HG02840 (cell line): Measurements from ENCODE around the gene SMPDL3A.
"Not testable (repeated sequence)": the region's sequence is repeated elsewhere in the genome, so short reads cannot be mapped to it uniquely, and the experiment has no call there.

Source experiments
- ATAC-seq: cut with Tn5 transposase; IDR thresholded peaks from one replicate; pipeline ENCODE4 v1.9.1; 2021; ENCODE audit warnings: mild to moderate bottlenecking, moderate library complexity, moderate number of reproducible peaks; ENCODE audit not compliant: unreplicated experiment, low FRiP score

The SMPDL3A gene

DNA sequence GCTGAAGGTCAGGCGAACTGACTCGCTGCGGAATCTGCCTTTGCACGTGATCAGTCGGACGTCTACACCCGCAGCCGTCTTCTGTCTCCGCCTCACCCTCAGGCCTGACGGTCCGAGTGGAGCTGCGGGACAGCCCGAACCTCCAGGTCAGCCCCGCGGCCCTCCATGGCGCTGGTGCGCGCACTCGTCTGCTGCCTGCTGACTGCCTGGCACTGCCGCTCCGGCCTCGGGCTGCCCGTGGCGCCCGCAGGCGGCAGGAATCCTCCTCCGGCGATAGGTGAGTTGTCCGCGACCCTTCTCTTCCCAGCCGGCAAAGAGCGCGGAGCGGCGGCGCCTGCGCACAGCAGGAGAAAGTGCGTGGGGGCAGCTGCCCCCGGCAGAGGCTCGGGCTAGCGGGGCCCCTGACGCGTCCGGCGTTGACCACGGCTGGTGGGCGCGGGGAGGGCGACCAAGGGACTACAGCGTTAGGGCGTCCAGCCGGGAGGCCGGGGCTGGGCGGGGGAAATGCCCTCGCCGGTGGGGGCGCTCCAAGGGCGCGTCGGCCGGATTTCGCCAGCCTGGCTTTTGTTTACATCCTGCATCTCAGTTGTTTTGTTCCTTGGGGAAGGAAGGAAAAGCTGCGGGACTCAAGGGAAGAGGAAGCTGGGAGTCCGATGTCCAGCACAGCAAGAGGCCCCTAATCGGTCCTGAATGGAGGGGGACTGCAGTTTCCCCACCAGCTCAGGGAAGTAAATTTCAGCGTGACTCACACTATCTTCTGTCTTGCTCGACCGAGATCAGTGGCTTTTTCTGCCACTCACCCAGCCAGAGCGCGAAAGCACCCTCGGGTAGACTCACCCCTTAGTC lies at the start of gene SMPDL3A:
TSS of gene SMPDL3A (plus strand) at position 77 of the 846 bp plus-strand sequence. CDS start at position 166, 89 bp downstream.
- peak; percentile 59 for ATAC-seq

DNA sequence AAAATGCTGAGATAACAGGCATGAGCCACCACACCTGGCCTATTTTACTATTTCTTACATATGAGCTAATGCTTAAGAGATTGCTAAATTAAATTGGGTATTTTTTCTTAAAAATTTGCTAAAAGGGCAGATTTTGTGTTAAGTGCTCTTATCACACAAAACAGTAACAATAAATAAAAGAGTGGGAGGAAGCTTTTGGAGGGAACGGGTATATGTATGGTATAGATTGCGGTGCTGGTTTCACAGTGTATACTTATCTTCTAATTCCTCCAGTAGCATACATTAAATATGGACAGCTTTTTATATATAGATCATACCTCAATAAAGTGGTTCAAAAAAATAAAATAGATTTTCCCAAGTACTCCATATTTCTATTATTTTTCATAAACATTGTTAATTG lies 49.0 kb upstream of the SMPDL3A start:
- ATAC-seq, result no peak

DNA sequence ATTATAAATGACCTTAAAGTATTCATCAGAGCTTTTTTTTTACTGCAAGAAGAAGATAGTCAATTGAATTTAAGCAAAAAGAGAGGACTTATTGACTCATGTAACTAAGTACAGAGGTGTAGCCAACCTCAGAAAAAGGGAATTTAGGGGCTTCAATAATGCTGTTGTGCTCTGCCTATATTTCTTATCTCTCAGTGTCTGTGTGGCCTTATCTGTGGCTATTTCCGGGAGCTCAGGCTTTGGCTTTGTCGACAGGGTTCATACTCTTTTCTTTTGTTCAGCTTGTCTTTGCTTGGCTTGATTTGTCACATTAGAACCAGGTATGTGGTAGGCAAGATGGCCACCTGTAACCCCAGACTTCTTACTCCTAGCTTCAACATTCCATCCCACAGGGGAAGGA lies 48.1 kb upstream of the SMPDL3A start:
- ATAC-seq, result no peak

- not testable (repeated sequence) for ATAC-seq
These were observed 44.8 kb upstream of the SMPDL3A start for GRCh38 chr6:122744247-122744646.

DNA sequence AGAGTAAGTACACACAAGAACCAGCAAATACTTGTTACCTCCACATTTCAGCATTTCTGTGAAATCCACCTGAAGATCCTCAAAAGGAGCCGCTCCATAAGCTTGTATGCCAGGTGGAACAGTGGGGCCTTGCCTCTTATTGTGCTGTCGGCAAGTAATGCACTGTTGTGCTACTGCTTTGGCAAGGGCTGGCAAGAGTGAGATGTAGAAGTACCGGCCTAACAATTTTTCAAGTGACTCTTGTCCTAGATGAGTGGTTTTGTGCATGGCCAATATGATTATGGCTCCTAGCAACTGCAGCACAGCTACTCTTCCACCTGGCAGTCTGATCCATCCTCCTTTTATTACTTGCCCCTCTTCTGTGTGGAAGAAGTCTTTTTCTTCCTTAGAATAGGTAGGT lies 44.2 kb upstream of the SMPDL3A start:
- not testable (repeated sequence) for ATAC-seq

DNA sequence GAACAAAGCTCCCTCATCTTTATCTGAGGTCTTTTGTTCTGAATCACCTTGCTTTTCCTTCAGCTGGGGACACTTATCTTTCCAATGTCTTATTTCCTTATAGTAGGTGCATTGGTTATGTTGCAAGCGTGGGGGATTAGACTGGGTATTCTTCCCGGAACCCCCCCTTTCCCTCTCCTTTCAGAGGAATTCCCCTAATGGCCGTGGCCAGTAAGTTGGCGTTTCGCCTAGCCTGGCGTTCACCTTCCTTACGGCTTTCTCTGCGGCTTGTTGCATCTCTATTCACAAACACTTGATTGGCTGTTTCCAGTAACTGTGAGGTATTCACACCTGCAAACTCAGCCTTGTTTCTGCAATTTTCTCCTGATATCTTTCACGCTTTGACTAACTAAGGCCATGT lies 42.4 kb upstream of the SMPDL3A start:
- no peak for ATAC-seq

GRCh38 chr6:122747573-122747972 lies 41.5 kb upstream of the SMPDL3A start:
- no peak for ATAC-seq

DNA sequence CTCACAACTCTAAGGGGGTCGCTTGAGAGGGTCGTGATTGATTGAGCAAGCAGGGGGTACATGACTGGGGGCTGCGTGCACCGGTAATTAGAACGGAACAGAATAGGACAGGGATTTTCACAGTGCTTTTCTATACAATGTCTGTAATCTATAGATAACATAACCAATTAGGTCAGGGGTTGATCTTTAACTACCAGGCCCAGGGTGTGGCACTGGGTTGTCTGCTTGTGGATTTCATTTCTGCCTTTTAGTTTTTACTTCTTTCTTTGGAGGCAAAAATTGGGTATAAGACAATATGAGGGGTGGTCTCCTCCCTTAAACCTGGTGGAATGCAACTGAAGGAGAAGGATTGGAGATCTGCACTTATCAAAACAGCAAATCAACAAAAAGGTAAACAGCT lies 40.1 kb upstream of the SMPDL3A start:
- not testable (repeated sequence) for ATAC-seq

DNA sequence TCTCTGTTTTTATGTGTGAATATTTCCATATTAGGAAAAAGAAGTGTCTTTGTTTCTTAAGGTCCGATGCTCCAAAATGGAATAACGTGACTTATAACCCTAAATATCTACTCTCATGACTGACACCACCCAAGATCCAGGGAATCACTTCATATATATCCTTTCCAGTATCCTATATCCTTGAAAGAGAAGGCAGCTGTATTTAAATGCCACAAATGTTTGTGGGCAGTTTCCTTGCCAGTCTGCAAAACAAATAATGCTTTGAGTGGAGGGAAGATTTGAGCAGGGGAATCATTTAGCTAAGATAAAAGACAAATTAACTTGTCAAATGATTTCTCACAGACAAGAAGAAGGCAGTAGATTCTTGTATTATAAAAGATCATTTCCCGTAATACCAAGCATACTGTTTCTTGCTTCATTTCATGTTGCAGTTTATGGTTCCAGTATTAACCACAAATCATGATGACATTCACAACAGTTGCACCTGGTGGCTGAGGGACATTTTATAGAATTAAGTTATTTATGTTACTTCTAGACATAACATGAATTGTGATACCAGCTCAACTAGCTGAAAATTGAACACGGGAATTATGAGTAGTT lies 39.5 kb upstream of the SMPDL3A start:
- no peak for ATAC-seq

DNA sequence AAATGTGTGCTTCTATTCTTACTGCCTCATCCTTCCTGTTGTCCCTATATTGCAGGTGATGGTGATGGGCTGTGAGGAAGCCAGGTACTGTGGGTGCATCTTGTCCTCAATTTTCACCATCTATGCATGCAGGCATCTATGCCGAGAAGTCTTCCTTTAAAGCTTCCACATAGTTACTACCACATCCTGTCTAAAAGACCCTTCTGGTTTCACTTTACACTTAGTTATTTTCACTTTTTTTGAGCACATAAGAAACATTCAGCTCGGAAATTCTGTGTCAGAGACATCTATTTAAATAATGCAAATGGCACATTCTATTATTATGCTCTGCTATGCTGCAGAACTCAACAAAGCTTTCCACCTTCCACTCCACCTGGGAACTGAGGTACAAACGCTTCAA lies 37.7 kb upstream of the SMPDL3A start:
- peak; percentile 93 for ATAC-seq

- ATAC-seq, result no peak
These were observed 36.6 kb upstream of the SMPDL3A start for GRCh38 chr6:122752459-122752858.

GRCh38 chr6:122753000-122753687 lies 35.9 kb upstream of the SMPDL3A start:
- no peak for ATAC-seq

GRCh38 chr6:122753688-122754056 lies 35.4 kb upstream of the SMPDL3A start:
- ATAC-seq, result no peak

DNA sequence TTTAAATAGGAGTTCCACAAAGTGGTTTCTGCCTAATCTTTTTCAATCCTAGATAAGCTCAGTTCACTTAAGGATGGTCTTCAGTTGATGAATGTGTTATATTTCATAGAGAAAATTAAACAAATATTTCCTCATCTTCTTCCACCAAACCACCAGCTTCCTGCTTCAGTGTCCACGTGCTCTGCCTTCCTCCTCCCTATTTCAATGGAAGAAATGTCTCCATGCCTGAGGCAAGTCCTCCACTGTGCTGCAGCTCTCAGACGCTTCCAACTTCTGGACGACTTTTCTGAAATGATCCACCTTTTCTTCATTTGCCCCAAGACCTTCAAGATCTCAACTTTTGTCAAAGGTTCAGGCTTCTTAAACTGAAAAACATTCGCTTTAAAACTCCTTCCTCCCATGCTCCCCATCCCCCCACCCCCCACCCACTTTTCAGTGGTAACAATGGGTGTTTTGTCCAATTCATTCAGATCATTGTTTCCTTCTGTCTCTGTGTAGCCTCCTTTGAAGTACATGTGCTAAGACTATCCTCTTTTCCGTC lies 34.8 kb upstream of the SMPDL3A start:
- ATAC-seq, result no peak

DNA sequence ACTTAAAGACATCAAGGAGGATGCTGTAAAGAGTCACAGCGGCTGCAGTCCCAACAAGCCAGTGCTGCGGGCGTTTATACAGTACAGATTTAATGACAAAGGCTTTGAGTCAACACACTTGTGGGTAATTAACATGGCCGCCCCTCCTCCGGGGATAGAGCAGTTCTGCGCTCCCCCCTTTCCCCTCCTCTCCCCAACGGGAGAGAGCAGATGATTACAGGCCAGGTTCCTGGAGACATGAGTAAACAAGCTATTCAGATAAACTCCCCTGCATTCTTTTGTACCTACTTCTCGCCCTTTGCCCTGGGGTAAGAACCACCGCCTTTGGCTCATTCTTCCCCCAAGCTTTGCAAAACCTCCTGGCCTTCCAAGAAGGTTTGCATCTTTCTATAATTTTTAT lies 33.2 kb upstream of the SMPDL3A start:
- no peak for ATAC-seq

DNA sequence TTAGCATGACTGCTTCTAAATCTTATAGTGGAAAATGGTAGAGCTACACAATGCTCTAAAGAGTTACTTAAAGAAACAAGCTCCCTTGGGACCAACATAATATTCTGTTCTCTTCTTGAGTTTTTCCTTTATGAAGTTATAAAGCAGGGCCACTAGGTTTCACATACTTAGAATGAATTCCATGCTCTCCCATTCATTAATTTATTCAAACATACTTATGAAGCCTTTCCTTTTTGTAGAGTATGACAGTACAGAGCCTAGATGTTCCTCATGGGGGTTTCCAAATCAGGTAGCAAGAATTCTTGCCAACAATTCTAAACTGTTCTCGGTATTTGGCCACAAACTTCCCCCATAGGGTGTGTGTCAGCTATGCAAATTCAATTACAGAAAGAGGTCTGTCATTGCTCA lies 30.1 kb upstream of the SMPDL3A start:
- ATAC-seq, result peak; percentile 99

DNA sequence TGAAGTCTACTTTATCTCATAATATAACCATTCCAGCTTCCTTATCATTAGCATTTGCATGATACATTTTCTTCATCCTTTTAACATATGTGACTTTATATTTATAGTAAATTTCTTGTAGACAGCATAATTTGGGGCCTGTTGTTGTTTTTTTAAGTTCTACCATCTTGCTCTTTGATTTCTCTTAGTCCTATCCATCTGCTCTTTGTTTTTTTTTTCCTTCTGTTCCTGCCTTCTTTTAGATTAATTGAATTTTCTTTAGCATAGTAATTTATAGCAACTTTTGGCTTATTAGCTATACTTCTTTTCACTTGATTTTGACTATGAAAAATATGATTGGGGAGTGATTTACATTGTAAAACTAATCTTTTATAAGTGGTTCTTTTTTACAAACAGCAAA lies 28.7 kb upstream of the SMPDL3A start:
- ATAC-seq, result no peak

DNA sequence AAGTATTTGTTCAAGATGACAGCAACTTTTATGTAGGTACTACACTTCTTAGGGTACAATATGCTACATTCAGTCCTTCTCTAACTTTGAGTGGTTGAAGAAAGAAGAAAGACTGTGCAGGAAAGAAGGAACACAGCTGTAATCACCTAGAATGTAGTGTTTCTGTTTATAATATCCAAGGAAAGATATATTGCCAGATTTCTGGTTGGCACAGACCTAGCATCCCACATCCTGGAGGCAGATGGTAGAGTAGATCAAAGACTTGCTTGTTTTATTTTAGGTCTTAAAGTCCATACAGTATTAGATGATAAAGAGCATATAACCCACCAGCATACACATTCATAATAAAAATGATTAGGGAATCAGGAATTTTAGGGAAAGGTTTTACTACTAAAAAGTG lies 22.8 kb upstream of the SMPDL3A start:
- no peak for ATAC-seq

DNA sequence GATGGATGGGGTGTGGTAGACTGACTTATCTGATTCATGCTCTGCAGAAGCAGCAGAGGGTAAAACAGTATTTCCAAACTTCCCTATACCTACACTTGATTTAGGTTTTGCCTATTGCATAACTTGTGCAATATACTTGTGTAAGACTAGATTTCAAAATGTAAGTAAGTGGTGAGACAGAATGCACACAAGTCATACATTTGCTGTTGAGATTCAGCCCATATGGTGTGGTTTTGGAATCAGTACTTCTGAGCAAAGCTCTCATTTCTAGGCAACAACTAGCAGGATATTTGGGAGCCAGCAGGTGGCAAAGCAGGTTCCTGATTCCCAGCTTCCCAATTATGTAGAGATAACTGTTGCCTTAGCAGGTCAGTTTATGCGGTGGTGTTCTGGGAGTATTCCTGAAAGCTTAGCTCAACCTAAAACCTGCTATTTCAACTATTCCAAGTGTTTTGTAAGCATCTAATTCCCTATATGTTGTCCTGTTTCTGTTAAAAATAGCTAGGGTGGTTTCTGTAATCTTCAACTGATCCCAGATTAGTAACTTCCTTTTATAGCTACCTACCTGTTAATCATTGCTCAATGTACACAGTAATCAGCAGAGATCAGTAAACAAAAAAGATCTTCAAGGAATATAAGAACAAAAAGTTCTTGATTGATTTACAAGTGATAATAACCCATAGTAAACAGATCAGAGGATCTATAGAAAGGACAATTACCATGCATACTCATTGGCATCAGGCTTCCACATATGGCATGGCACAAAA lies 18.0 kb upstream of the SMPDL3A start:
- ATAC-seq, result no peak

DNA sequence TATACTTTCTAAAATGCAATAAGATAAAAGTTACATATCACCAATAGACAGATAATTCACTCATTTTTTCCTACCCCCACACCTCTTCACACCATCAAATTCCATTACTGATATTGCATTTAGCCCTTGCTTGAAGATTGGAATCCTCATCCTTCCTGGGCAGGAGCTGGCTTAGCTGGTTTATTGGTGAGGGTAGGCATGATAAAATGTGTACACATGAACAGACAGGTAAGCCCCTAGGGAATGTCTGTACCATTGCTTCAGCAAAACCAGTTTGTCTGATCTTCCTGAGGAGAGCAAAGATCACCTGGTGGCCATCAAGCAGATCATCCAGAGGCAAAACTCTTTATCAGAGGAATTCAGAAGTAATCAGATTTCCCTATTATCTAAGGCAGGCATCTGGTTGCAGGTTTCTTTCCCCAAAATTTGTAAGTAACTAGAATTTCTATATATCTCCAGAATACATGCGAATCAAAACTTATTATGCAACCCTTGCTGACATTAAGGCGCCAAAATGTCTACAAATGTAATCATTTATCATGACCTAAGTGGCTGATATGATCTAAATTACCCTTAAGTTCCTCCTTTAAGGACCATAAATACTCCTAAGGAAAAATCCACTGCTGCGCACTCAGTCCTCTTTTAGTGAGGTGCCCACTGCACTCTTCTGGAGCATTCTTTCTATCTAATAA lies 16.2 kb upstream of the SMPDL3A start:
- ATAC-seq, result no peak
